Measurements from ENCODE around the gene PNPLA3. TPM values are rescaled to one million over a fixed set of nuclear protein-coding genes. Genes with fewer than 3 reads are reported as not detected.

PNPLA3 gene
- total RNA-seq, 1 experiment from 2014 or later = 7.3 TPM

DNA sequence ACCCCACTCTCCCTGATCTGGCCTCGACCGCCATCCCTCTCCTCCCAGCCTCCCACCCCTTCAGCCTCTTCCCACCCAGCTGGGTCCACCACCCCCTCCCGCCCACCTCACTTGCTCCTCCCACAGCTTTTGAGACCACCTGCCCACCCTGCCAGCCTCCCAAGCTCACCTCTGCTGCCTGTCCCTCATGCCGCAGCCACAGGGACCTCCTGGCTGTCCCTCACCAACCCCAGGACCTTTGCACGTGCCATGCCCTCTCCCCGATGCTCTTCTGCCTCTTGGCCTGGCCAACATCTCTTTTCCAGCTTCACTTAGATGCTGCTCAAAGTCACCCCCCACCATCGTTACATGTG lies 38.3 kb upstream of the PNPLA3 start:
- ChIA-PET CTCF (interaction anchor here (0.7 to 2.9 kb wide), 16 partner anchors 9 to 1060 kb away, joined by 3 to 30 read pairs (median 4); partner anchors contain the start of genes EFCAB6, PNPLA3 and SAMM50), POLR2A (interaction anchor here (0.8 to 1.3 kb wide), 2 partner anchors 14 to 39 kb away, joined by 4 to 6 read pairs; partner anchors contain the start of gene PNPLA3), RAD21 (ENCODE audit: low non-redundant PET in 1 of 2, low total read pairs in 2 of 2, uncharacterized antibody in 2 of 2, unreplicated experiment in 2 of 2) (interaction anchor here (0.6 to 1.4 kb wide), 3 partner anchors 61 to 478 kb away, joined by 3 to 5 read pairs (median 4); no protein-coding TSS in a partner anchor)
- DNase-seq (ENCODE audit: low read depth, low spot score) = no peak
- H3K4me2 ChIP-seq (ENCODE audit: low read length) = no peak overlapping the region
- no peak overlapping the region for H2AFZ ChIP-seq (ENCODE audit: low read depth, low read length, poor library complexity, severe bottlenecking)
- no peaks in the 10 kb centered on the region for H3K9me3 ChIP-seq (ENCODE audit: control insufficient read depth in 1 of 2, insufficient read depth in 1 of 2, low read depth in 1 of 2, low read length in 2 of 2)
- TF ChIP-seq ZBTB33 (IDR thresholded peaks at IDR 0.05; ENCODE audit: extremely low read depth, insufficient replicate concordance, low read length) = no peak
- no peak for TF ChIP-seq ZNF274 (IDR thresholded peaks at IDR 0.05; ENCODE audit: low read depth, low read length)
- no peak for TF ChIP-seq REST (IDR thresholded peaks at IDR 0.05; ENCODE audit: low read depth)
- no peak for TF ChIP-seq EGR1 (IDR thresholded peaks at IDR 0.05; ENCODE audit: low read depth)
- TF ChIP-seq TCF7L2 (IDR thresholded peaks at IDR 0.05; ENCODE audit: borderline replicate concordance, extremely low read depth, insufficient read depth, insufficient read length) = no peak
- no peak for TF ChIP-seq CTCF (IDR thresholded peaks at IDR 0.05 in 2 of 3, conservative IDR thresholded peaks at IDR 0.05 in 1 of 3; ENCODE audit: borderline replicate concordance in 1 of 3, insufficient read depth in 1 of 3, low read depth in 2 of 3, low read length in 2 of 3)
- TF ChIP-seq EZH2 (IDR thresholded peaks at IDR 0.05) = no peak
- no peak for TF ChIP-seq RAD21 (IDR thresholded peaks at IDR 0.05; ENCODE audit: low read depth)
- no peak for TF ChIP-seq ZFX (IDR thresholded peaks at IDR 0.05)
- no peak for TF ChIP-seq SIN3A (IDR thresholded peaks at IDR 0.05; ENCODE audit: low read depth)
- no peak for TF ChIP-seq POLR2AphosphoS5 (IDR thresholded peaks at IDR 0.05; ENCODE audit: low read depth, low read length)
- TF ChIP-seq, protein P1, sequence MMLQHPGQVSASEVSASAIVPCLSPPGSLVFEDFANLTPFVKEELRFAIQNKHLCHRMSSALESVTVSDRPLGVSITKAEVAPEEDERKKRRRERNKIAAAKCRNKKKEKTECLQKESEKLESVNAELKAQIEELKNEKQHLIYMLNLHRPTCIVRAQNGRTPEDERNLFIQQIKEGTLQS (IDR thresholded peaks at IDR 0.05) = no peak
- TF ChIP-seq MAX (IDR thresholded peaks at IDR 0.05) = no peak
- no peak for TF ChIP-seq CEBPB (IDR thresholded peaks at IDR 0.05; ENCODE audit: low read depth)
- TF ChIP-seq FOSL1 (IDR thresholded peaks at IDR 0.05; ENCODE audit: low read depth) = no peak
- TF ChIP-seq SRF (IDR thresholded peaks at IDR 0.05; ENCODE audit: low read depth) = no peak
- TF ChIP-seq SP1 (IDR thresholded peaks at IDR 0.05; ENCODE audit: low read depth) = no peak
- TF ChIP-seq CBX3 (IDR thresholded peaks at IDR 0.05; ENCODE audit: low read depth) = no peak
- H3K27ac ChIP-seq (ENCODE audit: low read depth, low read length) = no peak overlapping the region
- peaks cover 0 to 7% of the 10 kb centered on the region in 2 experiments; a peak in 1 of 4 replicates for H3K4me1 ChIP-seq (ENCODE audit: control insufficient read depth in 1 of 2, insufficient read depth in 2 of 2, low read length in 2 of 2)
- ATAC-seq = no peak
- intact Hi-C loops (cut with micrococcal nuclease) = loop anchor here (10.0 kb wide), 2 partner anchors 200 to 740 kb away; no protein-coding TSS in a partner anchor
- H3K4me3 ChIP-seq (replicated peaks in 1 of 2; ENCODE audit: low read depth in 1 of 2, low read length in 2 of 2) = no peak overlapping the region
- no peaks in the 10 kb centered on the region for H3K36me3 ChIP-seq (ENCODE audit: control insufficient read depth in 1 of 2, insufficient read depth in 2 of 2, low read length in 2 of 2)
- H3K9me2 ChIP-seq (ENCODE audit: insufficient read depth) = no peaks in the 10 kb centered on the region
- no TSS peak for BruUV-seq (replicated peaks)
- H3K79me2 ChIP-seq (ENCODE audit: insufficient read depth, low read length) = no peaks in the 10 kb centered on the region
- no peak overlapping the region for H3K9ac ChIP-seq (ENCODE audit: low read length)
- no peaks in the 10 kb centered on the region for H4K20me1 ChIP-seq (ENCODE audit: insufficient read depth)
- no peaks in the 10 kb centered on the region for H3K27me3 ChIP-seq (ENCODE audit: insufficient read depth, low read length)

Measured in HCT116 (cell line).